Neural progenitor cell (in vitro differentiated cells): ENCODE measurements around the gene DDRGK1. TPM values are rescaled to one million over a fixed set of nuclear protein-coding genes. Genes with fewer than 3 reads are reported as not detected.

Source experiments
- DNase-seq: peaks from one replicate; pipeline ENCODE4 v3.0.0-alpha.2; 2016; ENCODE audit warnings: low spot score
- H2AFZ ChIP-seq: fragments of 200-600 bp; sonication (generic); replicated peaks from 2 replicates; pipeline ENCODE4 v1.6.1; 2016; ENCODE audit warnings: antibody characterized with exemption
- H3F3A ChIP-seq: fragments of 200-600 bp; sonication (generic); 2 replicates; pipeline ENCODE4 v1.6.1; 2016; ENCODE audit warnings: antibody characterized with exemption, low read depth
- H3K27ac ChIP-seq: fragments of 200-600 bp; sonication (generic); 2 replicates; pipeline ENCODE4 v1.5.1; 2016; ENCODE audit warnings: mild to moderate bottlenecking
- H3K27me3 ChIP-seq: fragments of 200-600 bp; sonication (generic); 2 replicates; pipeline ENCODE4 v1.6.1; 2016; ENCODE audit warnings: mild to moderate bottlenecking, moderate library complexity
- H3K36me3 ChIP-seq: fragments of 200-600 bp; sonication (generic); 2 replicates; pipeline ENCODE4 v1.5.1; 2016
- H3K4me1 ChIP-seq: fragments of 200-600 bp; sonication (generic); 2 replicates; pipeline ENCODE4 v1.6.1; 2016; ENCODE audit warnings: mixed run types
- H3K4me2 ChIP-seq: fragments of 200-600 bp; sonication (generic); 2 replicates; pipeline ENCODE4 v1.6.1; 2016
- H3K4me3 ChIP-seq: fragments of 200-600 bp; sonication (generic); 2 replicates; pipeline ENCODE4 v1.5.1; 2016
- H3K79me2 ChIP-seq: fragments of 200-600 bp; sonication (generic); 2 replicates; pipeline ENCODE4 v1.6.1; 2016; ENCODE audit warnings: low read depth
- H3K9ac ChIP-seq: fragments of 200-600 bp; sonication (generic); 2 replicates; pipeline ENCODE4 v1.6.1; 2016
- H3K9me3 ChIP-seq: fragments of 200-600 bp; sonication (generic); 2 replicates; pipeline ENCODE4 v1.5.1; 2016; ENCODE audit warnings: low read depth
- H4K20me1 ChIP-seq: fragments of 200-600 bp; sonication (generic); 2 replicates; pipeline ENCODE4 v1.6.1; 2016; ENCODE audit warnings: low read depth
- H3K27ac Mint-ChIP-seq: 3 replicates; pipeline ENCODE4 v1.8.0; 2021; ENCODE audit warnings: mixed read lengths
- H3K27me3 Mint-ChIP-seq: 2 replicates; pipeline ENCODE4 v1.8.0; 2022; ENCODE audit warnings: low read depth, mild to moderate bottlenecking, inconsistent platforms, moderate library complexity, mixed read lengths; ENCODE audit not compliant: insufficient read depth
- H3K36me3 Mint-ChIP-seq: 3 replicates; pipeline ENCODE4 v1.8.0; 2021; ENCODE audit warnings: mixed read lengths
- H3K4me1 Mint-ChIP-seq: 3 replicates; pipeline ENCODE4 v1.8.0; 2021; ENCODE audit warnings: mixed read lengths
- H3K4me3 Mint-ChIP-seq: 3 replicates; pipeline ENCODE4 v1.8.0; 2021; ENCODE audit warnings: mild to moderate bottlenecking, moderate library complexity, mixed read lengths
- H3K9me3 Mint-ChIP-seq: 3 replicates; pipeline ENCODE4 v1.8.0; 2020; ENCODE audit warnings: mixed read lengths
- CTCF ChIP-seq: fragments of 200-600 bp; sonication (generic); IDR thresholded peaks from 2 replicates; pipeline ENCODE4 v1.5.1; 2017; ENCODE audit warnings: antibody characterized with exemption, mild to moderate bottlenecking
- EZH2 ChIP-seq: fragments of 200-600 bp; sonication (generic); IDR thresholded peaks from 2 replicates; pipeline ENCODE4 v1.6.1; 2017; ENCODE audit warnings: antibody characterized with exemption, mild to moderate bottlenecking, moderate library complexity
- EZH2phosphoT487 ChIP-seq: fragments of 200-600 bp; sonication (generic); IDR thresholded peaks from 2 replicates; pipeline ENCODE4 v1.6.1; 2017; ENCODE audit warnings: antibody characterized with exemption
- total RNA-seq: library from RNA; depleted of rRNA; stranded (reverse); fragments of >200 nt; gene quantifications from 2 replicates; pipeline ENCODE4 v1.2.3, GENCODE V29; 2015; ENCODE audit warnings: low replicate concordance

The DDRGK1 gene
- total RNA-seq, 1 donor from 2014 or later: 27.9 TPM

- Histone ChIP-seq H3K9me3 (no peaks in the 10 kb centered on the region), H3F3A (no peaks in the 10 kb centered on the region), H3K36me3 (no peaks in the 10 kb centered on the region), H3K27me3 (no peaks in the 10 kb centered on the region), H2AFZ (no peak overlapping the region), H3K4me1 (no peaks in the 10 kb centered on the region), H3K9ac (no peak overlapping the region), H3K27ac (no peak overlapping the region), H3K4me3 (no peak overlapping the region), H3K4me2 (no peak overlapping the region), H4K20me1 (no peaks in the 10 kb centered on the region), H3K79me2 (no peaks in the 10 kb centered on the region)
- no peaks in the 10 kb centered on the region for H3K4me1 Mint-ChIP-seq
- H3K9me3 Mint-ChIP-seq: no peaks in the 10 kb centered on the region
- peaks cover 4% of the 10 kb centered on the region for H3K27me3 Mint-ChIP-seq
- H3K4me3 Mint-ChIP-seq: no peak overlapping the region
- DNase-seq: no peak
- H3K36me3 Mint-ChIP-seq: peaks cover 6% of the 10 kb centered on the region
- TF ChIP-seq EZH2: no peak
- no peak for TF ChIP-seq EZH2phosphoT487
- no peak for TF ChIP-seq CTCF
- no peak overlapping the region for H3K27ac Mint-ChIP-seq
Measured at GRCh38 chr20:3224681-3225421, 20.4 kb upstream of the DDRGK1 start.

- Histone ChIP-seq H3K4me2 (no peak overlapping the region), H3F3A (no peaks in the 10 kb centered on the region), H2AFZ (no peak overlapping the region), H3K27ac (no peak overlapping the region), H4K20me1 (no peaks in the 10 kb centered on the region), H3K27me3 (no peaks in the 10 kb centered on the region), H3K9ac (no peak overlapping the region), H3K79me2 (no peaks in the 10 kb centered on the region), H3K36me3 (no peaks in the 10 kb centered on the region), H3K9me3 (no peaks in the 10 kb centered on the region), H3K4me3 (no peak overlapping the region), H3K4me1 (no peaks in the 10 kb centered on the region)
- H3K4me3 Mint-ChIP-seq: no peak overlapping the region
- H3K9me3 Mint-ChIP-seq: no peaks in the 10 kb centered on the region
- peaks cover 4% of the 10 kb centered on the region for H3K27me3 Mint-ChIP-seq
- H3K4me1 Mint-ChIP-seq: no peaks in the 10 kb centered on the region
- DNase-seq: no peak
- TF ChIP-seq EZH2phosphoT487: no peak
- no peak for TF ChIP-seq CTCF
- TF ChIP-seq EZH2: no peak
- no peak overlapping the region for H3K27ac Mint-ChIP-seq
- H3K36me3 Mint-ChIP-seq: peaks cover 6% of the 10 kb centered on the region
Measured at GRCh38 chr20:3223994-3224680, 19.7 kb upstream of the DDRGK1 start.

DNA sequence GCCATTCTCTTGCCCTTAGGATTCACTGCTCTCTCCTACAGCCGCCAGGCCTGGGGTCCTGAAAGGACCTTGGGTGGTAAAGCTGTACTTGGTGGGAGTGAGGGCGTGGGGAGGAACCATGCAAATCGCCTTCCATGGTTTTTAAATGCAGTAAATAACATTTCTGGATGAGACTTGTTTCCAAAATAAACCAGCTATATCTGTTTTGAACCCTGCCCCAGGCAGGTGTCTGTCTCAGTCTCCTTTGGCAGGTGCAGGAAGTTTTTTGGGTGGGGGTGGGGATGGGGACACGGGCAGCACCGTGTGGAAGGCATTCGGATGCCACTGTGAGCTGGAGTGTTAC is 19.1 kb upstream of the DDRGK1 start:
- Histone ChIP-seq H2AFZ (no peak overlapping the region), H3K9ac (no peak overlapping the region), H3K4me3 (no peak overlapping the region), H3K4me2 (no peak overlapping the region), H3K9me3 (no peaks in the 10 kb centered on the region), H3K79me2 (no peaks in the 10 kb centered on the region), H3K36me3 (no peaks in the 10 kb centered on the region), H3K27me3 (no peaks in the 10 kb centered on the region), H4K20me1 (no peaks in the 10 kb centered on the region), H3K4me1 (no peaks in the 10 kb centered on the region), H3K27ac (no peak overlapping the region), H3F3A (no peaks in the 10 kb centered on the region)
- H3K4me1 Mint-ChIP-seq: no peaks in the 10 kb centered on the region
- H3K27ac Mint-ChIP-seq: no peak overlapping the region
- H3K27me3 Mint-ChIP-seq: peaks cover 4% of the 10 kb centered on the region
- peaks cover 6% of the 10 kb centered on the region for H3K36me3 Mint-ChIP-seq
- TF ChIP-seq CTCF: no peak
- DNase-seq: no peak
- no peak overlapping the region for H3K4me3 Mint-ChIP-seq
- H3K9me3 Mint-ChIP-seq: no peaks in the 10 kb centered on the region
